ENCODE results near the gene CYB5D1.

CYB5D1 gene

GRCh38 chr17:7887038-7887481, 29.3 kb downstream of the CYB5D1 start:
- DNase-seq, result no peak

GRCh38 chr17:7887482-7888183, 29.8 kb downstream of the CYB5D1 start:
- DNase-seq, result peak; percentile 95 to 100

GRCh38 chr17:7888184-7888920, 30.5 kb downstream of the CYB5D1 start, which contains the start of gene CHD3:
Gene CHD3, plus strand, starts transcription at chr17:7888789. Its CDS starts 212 bp downstream, at chr17:7889001.
- DNase-seq, result peak; percentile 22 to 73

- DNase-seq, result peak; percentile 99
These were observed 31.6 kb downstream of the CYB5D1 start for GRCh38 chr17:7889166-7889955.

- peak in 1 of 2 experiments; percentile 15 for DNase-seq
These were observed 35.5 kb downstream of the CYB5D1 start for GRCh38 chr17:7893187-7893880.

- DNase-seq, result no peak
These were observed 36.4 kb downstream of the CYB5D1 start for GRCh38 chr17:7894226-7894625.

GRCh38 chr17:7894866-7895265, 37.1 kb downstream of the CYB5D1 start:
- no peak for DNase-seq

- DNase-seq, result no peak
These were observed 39.3 kb downstream of the CYB5D1 start for GRCh38 chr17:7897090-7897489.

GRCh38 chr17:7897773-7898172, 40.0 kb downstream of the CYB5D1 start:
- DNase-seq, result peak in 1 of 2 experiments; percentile 20

GRCh38 chr17:7903154-7904103, 45.6 kb downstream of the CYB5D1 start:
- no peak for DNase-seq

GRCh38 chr17:7909089-7909488, 51.3 kb downstream of the CYB5D1 start:
- no peak for DNase-seq

GRCh38 chr17:7910281-7910680, 52.5 kb downstream of the CYB5D1 start:
- no peak for DNase-seq

GRCh38 chr17:7910711-7911110, 52.9 kb downstream of the CYB5D1 start:
- DNase-seq, result no peak

GRCh38 chr17:7911116-7911515, 53.3 kb downstream of the CYB5D1 start:
- no peak for DNase-seq

Data from SHP77 (cell line).